Panc1 (cell line): ENCODE measurements around the gene BAIAP2. TPM values are rescaled to one million over a fixed set of nuclear protein-coding genes. Genes with fewer than 3 reads are reported as not detected.

Experiments
- ATAC-seq: fragments of 200-7000 bp; cut with Tn5 transposase; 2 replicates; pipeline ENCODE4 v1.9.1; 2020; ENCODE audit warnings: mild to moderate bottlenecking, moderate library complexity
- BruUV-seq: library from RNA; stranded (reverse); fragments of 400-500 nt; replicated peaks from 2 replicates; lab custom pipeline; 2021; lab: Mats Ljungman, UMichigan
- CTCF ChIA-PET: fragments of 300-600 bp; sonication (Branson Sonifier 250); formaldehyde crosslinking; loops from one replicate; lab custom pipeline; 2022; ENCODE audit warnings: antibody characterized with exemption; lab: Charles Lee
- POLR2A ChIA-PET: fragments of 300-600 bp; sonication (Branson Sonifier 250); formaldehyde crosslinking; loops from one replicate; lab custom pipeline; 2022; ENCODE audit warnings: antibody characterized with exemption; lab: Charles Lee
- DNase-seq: peaks from one replicate; pipeline ENCODE4 v3.0.0-alpha.2; 2010; ENCODE audit warnings: low read depth, low spot score
- H3K27ac ChIP-seq: 2 replicates; pipeline ENCODE4 v1.5.1; 2011; ENCODE audit warnings: mild to moderate bottlenecking, low read length, inconsistent platforms
- H3K27me3 ChIP-seq: fragments of 200-500 bp; sonication (Bioruptor generic); 2 replicates; pipeline ENCODE4 v1.6.0; 2014; ENCODE audit warnings: low read length, inconsistent platforms; ENCODE audit not compliant: control insufficient read depth, insufficient read depth
- H3K36me3 ChIP-seq: fragments of 200-500 bp; sonication (Bioruptor generic); 2 replicates; pipeline ENCODE4 v1.5.1; 2014; ENCODE audit warnings: inconsistent platforms, mild to moderate bottlenecking, low read length, moderate library complexity; ENCODE audit not compliant: control insufficient read depth, insufficient read depth
- H3K4me1 ChIP-seq: 2 replicates; pipeline ENCODE4 v1.5.1; 2011; ENCODE audit warnings: inconsistent platforms, mild to moderate bottlenecking, low read length, moderate library complexity; ENCODE audit not compliant: control insufficient read depth, insufficient read depth
- H3K4me3 ChIP-seq, 2 experiments: 2 replicates each; pipeline ENCODE4 v1.5.1; 2011 to 2012; ENCODE audit warnings: low read depth in 2 of 2, low read length in 2 of 2, mild to moderate bottlenecking in 2 of 2, inconsistent platforms in 1 of 2, moderate library complexity in 1 of 2
- H3K9me3 ChIP-seq: fragments of 200-500 bp; sonication (Bioruptor generic); 2 replicates; pipeline ENCODE4 v1.5.1; 2014; ENCODE audit warnings: low read depth, mild to moderate bottlenecking, inconsistent platforms, low read length, moderate library complexity; ENCODE audit not compliant: control insufficient read depth, insufficient read depth
- CTCF ChIP-seq: fragments of 450-650 bp; IDR thresholded peaks from 2 replicates; pipeline ENCODE4 v1.5.1; 2017; ENCODE audit warnings: mild to moderate bottlenecking
- POLR2AphosphoS5 ChIP-seq: IDR thresholded peaks from 2 replicates; pipeline ENCODE4 v1.6.1; 2012; ENCODE audit warnings: mild to moderate bottlenecking, low read depth, low read length, moderate library complexity
- REST ChIP-seq, 2 experiments: IDR thresholded peaks; 2 replicates each; pipeline ENCODE4 v1.6.1; 2011 to 2012; ENCODE audit warnings: low read depth in 2 of 2, control low read depth in 1 of 2, low read length in 1 of 2, mild to moderate bottlenecking in 1 of 2, moderate library complexity in 1 of 2; ENCODE audit not compliant: insufficient read depth in 1 of 2
- SIN3A ChIP-seq: IDR thresholded peaks from 2 replicates; pipeline ENCODE4 v1.6.1; 2012; ENCODE audit warnings: low read depth, mild to moderate bottlenecking, low read length, moderate library complexity, borderline replicate concordance; ENCODE audit not compliant: insufficient read depth
- TCF7L2 ChIP-seq: IDR thresholded peaks from 2 replicates; pipeline ENCODE4 v1.6.1; 2011; ENCODE audit warnings: mild to moderate bottlenecking, low read depth, low read length, inconsistent platforms
- in situ Hi-C: cut with HindIII; loops from 2 replicates; pipeline ENCODE4 v1.10.0; 2016; ENCODE audit warnings: low sequenced_read_pairs, low pct_unique_long_range_greater_than_20kb
- intact Hi-C: fragments of 100-400 bp; cut with micrococcal nuclease; formaldehyde crosslinking; loops from one replicate; pipeline ENCODE4 v1.10.0; 2022; ENCODE audit not compliant: unreplicated experiment
- total RNA-seq: library from RNA; stranded (reverse); gene quantifications from one replicate; pipeline ENCODE4 v1.2.1, GENCODE V29; 2021; ENCODE audit not compliant: unreplicated experiment

Gene BAIAP2
- total RNA-seq, 1 experiment from 2014 or later, result 125 TPM

GRCh38 chr17:81148571-81148970 is 113.6 kb downstream of the BAIAP2 start:
- Histone ChIP-seq H3K9me3 (no peaks in the 10 kb centered on the region), H3K27me3 (no peaks in the 10 kb centered on the region), H3K36me3 (no peaks in the 10 kb centered on the region), H3K4me1 (no peaks in the 10 kb centered on the region), H3K27ac (no peak overlapping the region), H3K4me3 (no peak overlapping the region)
- ChIA-PET CTCF (interaction anchor here (0.7 kb wide), 1 partner anchor 31 kb away, joined by 10 read pairs; no protein-coding TSS in a partner anchor), POLR2A (interaction anchor here (0.6 kb wide), 4 partner anchors 19 to 246 kb away, joined by 3 to 12 read pairs (median 5); no protein-coding TSS in a partner anchor)
- DNase-seq (no peak), ATAC-seq (no peak)
- intact Hi-C loops (no loop called here), in situ Hi-C loops (no loop called here)
- no TSS peak for BruUV-seq
- TF ChIP-seq POLR2AphosphoS5, result no peak
- TF ChIP-seq CTCF, result no peak
- TF ChIP-seq TCF7L2, result no peak
- no peak for TF ChIP-seq SIN3A
- TF ChIP-seq REST (IDR thresholded peaks at IDR 0.05; ENCODE audit: insufficient read depth in 1 of 2, low read depth in 2 of 2, low read length in 1 of 2), result no peak

GRCh38 chr17:81148986-81149533 is 114.1 kb downstream of the BAIAP2 start:
- no peak overlapping the region for H3K4me3 ChIP-seq
- DNase-seq, result no peak
- BruUV-seq, result no TSS peak
- H3K27me3 ChIP-seq, result no peaks in the 10 kb centered on the region
- TF ChIP-seq REST (IDR thresholded peaks at IDR 0.05; ENCODE audit: insufficient read depth in 1 of 2, low read depth in 2 of 2, low read length in 1 of 2) (no peak), TCF7L2 (no peak), POLR2AphosphoS5 (no peak), CTCF (no peak), SIN3A (no peak)
- H3K36me3 ChIP-seq, result no peaks in the 10 kb centered on the region
- intact Hi-C loops (no loop called here), in situ Hi-C loops (no loop called here)
- ATAC-seq, result no peak
- H3K27ac ChIP-seq, result no peak overlapping the region
- H3K9me3 ChIP-seq, result no peaks in the 10 kb centered on the region
- H3K4me1 ChIP-seq, result no peaks in the 10 kb centered on the region
- ChIA-PET POLR2A (no interaction called here), CTCF (no interaction called here)
